ENCODE results near the gene IPCEF1.

DNA sequence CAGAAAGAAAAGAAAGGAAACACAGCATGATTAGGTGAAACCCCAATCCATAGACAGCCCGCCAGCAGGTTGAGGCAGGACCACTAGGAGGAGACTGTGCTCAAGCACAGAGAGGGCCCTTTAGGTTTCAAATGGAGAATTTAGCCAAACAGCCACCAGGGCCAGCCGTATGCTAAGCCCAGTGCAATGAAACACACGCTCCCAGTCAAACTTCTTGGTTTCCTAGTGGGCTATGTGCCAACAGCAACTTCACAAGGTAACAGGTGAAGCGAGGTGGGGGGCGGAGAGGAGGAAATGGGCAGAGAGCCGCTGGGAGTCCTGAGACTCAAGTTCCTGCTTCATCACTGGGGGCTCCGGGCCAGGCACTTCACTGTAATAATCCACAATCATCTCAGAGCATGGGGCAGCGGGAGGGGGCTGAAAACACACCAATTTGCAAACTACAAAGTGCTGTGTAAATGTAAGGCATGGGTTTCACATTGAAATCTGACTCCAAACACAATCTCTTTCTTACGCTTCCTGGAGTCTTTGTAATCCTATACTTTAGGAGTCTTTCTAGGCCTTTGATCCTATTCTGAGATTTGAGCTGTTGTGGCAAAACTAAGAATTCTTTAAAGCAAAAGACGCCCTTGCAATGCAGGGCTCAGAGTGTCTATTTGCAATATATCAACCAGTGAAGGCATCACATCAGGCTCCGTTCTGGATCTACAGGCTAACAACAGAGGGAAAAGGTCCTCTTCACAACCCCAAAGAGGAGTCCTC, 200.3 kb downstream of the IPCEF1 start:
- TF ChIP-seq, protein P1, sequence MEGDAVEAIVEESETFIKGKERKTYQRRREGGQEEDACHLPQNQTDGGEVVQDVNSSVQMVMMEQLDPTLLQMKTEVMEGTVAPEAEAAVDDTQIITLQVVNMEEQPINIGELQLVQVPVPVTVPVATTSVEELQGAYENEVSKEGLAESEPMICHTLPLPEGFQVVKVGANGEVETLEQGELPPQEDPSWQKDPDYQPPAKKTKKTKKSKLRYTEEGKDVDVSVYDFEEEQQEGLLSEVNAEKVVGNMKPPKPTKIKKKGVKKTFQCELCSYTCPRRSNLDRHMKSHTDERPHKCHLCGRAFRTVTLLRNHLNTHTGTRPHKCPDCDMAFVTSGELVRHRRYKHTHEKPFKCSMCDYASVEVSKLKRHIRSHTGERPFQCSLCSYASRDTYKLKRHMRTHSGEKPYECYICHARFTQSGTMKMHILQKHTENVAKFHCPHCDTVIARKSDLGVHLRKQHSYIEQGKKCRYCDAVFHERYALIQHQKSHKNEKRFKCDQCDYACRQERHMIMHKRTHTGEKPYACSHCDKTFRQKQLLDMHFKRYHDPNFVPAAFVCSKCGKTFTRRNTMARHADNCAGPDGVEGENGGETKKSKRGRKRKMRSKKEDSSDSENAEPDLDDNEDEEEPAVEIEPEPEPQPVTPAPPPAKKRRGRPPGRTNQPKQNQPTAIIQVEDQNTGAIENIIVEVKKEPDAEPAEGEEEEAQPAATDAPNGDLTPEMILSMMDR (IDR thresholded peaks at IDR 0.05): peak; percentile 48 to 62 (median 59)
- TF ChIP-seq EP300 (IDR thresholded peaks at IDR 0.05) (no peak), POLR2A (IDR thresholded peaks at IDR 0.05) (no peak)

Data from tibial nerve (tissue), 4 donors.